ENCODE results near the gene MIEF1. TPM values are rescaled to one million over a fixed set of nuclear protein-coding genes. Genes with fewer than 3 reads are reported as not detected.

Gene MIEF1
- polyA plus RNA-seq, 3 donors, result 7.8 to 25.7 (median 9.9) TPM

DNA sequence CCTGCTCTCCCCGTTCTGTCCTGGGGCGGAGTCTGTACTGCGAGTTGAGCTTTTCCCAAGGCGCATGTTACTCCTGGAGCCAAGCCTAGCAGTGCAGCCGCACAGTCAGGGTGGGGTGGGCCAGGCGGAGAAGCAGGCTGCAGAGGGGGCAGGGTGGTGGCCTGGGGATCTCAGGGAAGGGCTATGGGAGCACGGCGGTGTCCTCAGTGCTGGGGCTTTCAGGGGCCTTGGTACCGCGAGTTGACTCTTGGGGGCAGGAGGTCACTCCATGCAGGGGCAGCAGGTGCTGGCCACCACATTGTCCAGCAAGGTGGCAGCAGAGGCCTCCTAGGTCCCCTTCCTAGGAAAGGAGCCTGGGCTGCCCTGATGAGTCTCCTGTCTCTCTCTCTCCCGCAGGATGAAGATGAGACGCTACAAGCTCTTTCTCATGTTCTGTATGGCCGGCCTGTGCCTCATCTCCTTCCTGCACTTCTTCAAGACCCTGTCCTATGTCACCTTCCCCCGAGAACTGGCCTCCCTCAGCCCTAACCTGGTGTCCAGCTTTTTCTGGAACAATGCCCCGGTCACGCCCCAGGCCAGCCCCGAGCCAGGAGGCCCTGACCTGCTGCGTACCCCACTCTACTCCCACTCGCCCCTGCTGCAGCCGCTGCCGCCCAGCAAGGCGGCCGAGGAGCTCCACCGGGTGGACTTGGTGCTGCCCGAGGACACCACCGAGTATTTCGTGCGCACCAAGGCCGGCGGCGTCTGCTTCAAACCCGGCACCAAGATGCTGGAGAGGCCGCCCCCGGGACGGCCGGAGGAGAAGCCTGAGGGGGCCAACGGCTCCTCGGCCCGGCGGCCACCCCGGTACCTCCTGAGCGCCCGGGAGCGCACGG, 14.9 kb upstream of the MIEF1 start:
- 85 to 89% (median 86%) methylated on average over 44 to 45 of the region's 45 CpGs for WGBS, 3 donors
- no peak overlapping the region for H3K27ac ChIP-seq (ENCODE audit: low read depth, low read length)

- 95 to 97% (median 96%) methylated on average over 70 of the region's 70 CpGs for WGBS, 3 donors
- no peak overlapping the region for H3K27ac ChIP-seq (ENCODE audit: low read depth, low read length)
Observed at GRCh38 chr22:39487826-39488520, 14.1 kb upstream of the MIEF1 start.

- H3K27ac ChIP-seq (ENCODE audit: low read depth, low read length), result no peak overlapping the region
- 92 to 95% (median 95%) methylated on average over 27 to 39 of the region's 39 CpGs for WGBS, 3 donors
Observed at GRCh38 chr22:39488563-39489083, 13.5 kb upstream of the MIEF1 start.

- WGBS, 3 donors, result 77 to 83% (median 82%) methylated on average over 17 of the region's 17 CpGs
- no peak overlapping the region for H3K27ac ChIP-seq (ENCODE audit: low read depth, low read length)
Observed at GRCh38 chr22:39489094-39490068, 12.7 kb upstream of the MIEF1 start.

DNA sequence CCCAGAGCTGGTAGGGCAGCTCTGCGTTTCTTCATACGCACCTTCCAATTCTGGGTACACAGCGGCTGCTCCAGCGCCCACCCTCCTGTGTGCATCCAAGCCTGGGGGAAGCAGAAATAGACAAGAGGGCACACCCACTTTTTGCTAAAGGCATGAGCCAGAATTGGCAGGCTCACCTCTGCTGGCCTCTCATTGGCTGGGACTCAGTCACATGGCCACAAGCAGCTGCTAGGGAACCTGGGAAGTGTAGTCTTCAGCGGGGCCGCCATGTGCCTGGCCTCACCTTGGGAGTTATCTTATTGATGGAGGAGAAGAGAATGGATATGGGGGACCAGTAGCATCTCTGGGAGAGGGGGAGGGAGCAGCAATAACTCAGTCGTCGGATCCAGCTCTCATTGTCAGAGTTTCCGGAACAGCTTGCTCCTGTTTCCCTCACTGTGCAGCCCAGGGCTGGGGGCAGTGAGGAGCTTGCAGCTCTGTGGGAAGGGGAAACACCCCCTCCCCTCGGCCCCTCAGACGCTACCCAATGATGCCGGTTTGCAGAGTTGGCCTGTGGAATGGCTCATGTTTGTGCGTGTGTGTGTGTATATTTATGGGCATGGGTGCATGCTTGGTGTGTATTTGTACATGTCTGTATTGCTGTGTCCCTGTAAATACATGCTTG, 11.8 kb upstream of the MIEF1 start:
- no peak overlapping the region for H3K27ac ChIP-seq (ENCODE audit: low read depth, low read length)
- WGBS, 3 donors, result 38 to 55% (median 45%) methylated on average over 13 of the region's 13 CpGs

DNA sequence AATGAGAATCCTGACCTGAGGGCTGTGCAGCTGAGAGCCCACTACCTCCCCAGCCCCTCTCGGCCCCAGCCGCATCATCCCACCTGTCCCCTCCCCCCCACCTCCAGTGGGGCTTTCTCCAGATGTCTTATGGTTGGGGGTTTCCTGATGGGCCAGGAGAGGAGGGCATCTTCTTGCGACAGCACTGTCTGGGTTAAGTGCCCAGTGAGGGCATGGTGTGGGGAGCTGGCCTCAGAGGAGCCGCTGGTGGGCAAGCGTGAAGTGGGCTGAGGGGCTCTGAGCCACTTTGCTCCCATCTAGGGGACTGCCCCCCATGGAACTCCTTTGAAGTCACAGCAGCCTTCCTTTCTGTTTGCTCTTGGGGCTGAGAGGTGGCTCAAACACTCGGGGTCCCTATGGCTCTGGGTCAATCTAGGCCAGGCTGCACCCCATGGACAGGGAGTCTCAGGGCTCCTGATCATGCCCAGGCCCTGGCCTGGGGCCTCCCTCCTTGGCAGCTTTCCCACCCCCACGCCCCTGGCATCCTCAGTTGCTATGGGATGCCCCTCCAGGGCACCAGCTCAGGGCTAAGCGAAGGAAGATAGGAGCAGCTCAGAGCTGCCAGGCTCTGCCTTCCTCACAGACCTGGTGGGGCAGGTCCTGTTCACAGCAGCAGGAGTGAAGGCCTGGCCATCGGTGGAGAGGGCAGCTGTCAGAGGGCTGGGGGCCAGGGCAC, 11.0 kb upstream of the MIEF1 start:
- H3K27ac ChIP-seq (ENCODE audit: low read depth, low read length), result no peak overlapping the region
- 74 to 84% (median 82%) methylated on average over 9 of the region's 9 CpGs for WGBS, 3 donors

GRCh38 chr22:39491696-39492095, 10.4 kb upstream of the MIEF1 start:
- 83 to 90% (median 85%) methylated on average over 6 of the region's 6 CpGs for WGBS, 3 donors
- no peak overlapping the region for H3K27ac ChIP-seq (ENCODE audit: low read depth, low read length)

DNA sequence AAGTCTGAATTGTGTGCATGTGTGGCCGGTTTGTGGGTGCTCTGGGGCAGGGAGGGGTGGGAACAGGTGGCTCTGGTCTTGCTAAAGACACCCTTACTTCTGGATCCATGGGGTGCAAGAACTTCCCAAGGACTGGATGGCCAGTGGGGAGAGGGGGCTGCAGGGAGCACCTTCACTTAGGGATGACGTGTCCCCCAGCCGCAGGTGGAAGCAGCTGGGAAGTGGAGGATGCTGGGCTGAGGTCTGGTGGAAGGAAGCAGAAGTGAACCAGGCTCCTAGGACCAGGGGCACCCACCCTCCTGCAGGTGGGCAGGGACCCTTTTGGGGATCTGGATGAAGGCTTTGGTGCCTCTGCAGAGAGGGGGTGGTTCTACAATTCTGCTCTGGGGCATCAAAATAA, 9.9 kb upstream of the MIEF1 start:
- no peak overlapping the region for H3K27ac ChIP-seq (ENCODE audit: low read depth, low read length)
- 64 to 75% (median 66%) methylated on average over 3 of the region's 3 CpGs for WGBS, 3 donors

DNA sequence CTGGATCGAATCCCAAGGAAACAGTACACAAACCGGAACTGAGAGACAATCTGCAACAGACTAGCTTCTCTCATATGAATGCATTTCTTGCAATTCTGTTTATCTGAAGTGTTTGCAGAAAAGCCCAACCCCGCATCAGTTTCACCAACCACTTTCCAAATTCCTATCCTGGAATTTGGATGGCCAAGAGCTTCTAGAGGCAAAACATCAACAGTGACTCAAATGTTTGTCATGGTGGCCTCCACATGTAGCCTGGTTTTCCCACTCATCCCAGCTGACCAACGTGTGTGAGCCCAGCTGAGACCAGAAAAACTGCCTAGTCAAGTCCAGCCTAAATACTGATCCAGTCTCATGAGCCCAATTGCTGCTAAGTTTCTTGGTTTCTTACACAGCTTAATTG, 8.3 kb upstream of the MIEF1 start:
- 51 to 69% (median 63%) methylated on average over 4 of the region's 4 CpGs for WGBS, 3 donors
- H3K27ac ChIP-seq (ENCODE audit: low read depth, low read length), result no peak overlapping the region

DNA sequence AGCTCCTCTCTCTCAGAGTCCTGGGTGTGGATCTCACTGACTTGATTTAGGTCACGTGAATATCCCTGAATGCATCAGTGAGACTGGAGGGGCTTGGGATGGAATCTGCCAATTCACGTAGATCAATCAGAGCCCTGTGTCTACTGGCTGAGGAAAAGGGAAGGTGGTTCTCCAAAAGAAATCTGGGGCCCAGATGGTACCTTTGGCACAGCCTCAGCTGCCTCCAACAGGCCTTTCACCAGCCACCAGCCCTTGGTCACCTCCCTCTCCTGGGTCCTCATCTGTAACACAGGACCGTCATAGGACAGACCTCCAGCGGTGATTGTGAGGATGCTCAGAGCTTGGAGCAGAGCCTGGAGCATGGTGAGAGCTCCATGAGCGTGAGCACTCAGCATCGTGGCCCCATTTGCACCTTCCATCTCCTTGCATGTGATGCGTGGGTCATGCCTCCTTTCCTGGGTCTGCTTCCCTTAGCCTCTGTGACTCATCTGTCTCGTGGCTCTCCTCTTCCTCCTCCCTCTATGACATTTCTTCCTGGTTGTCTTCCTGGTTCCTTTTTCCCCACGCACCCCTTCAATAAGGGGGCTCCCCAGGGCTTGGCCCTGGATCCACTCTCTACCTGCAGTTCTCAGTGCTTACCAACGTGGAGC, 7.5 kb upstream of the MIEF1 start:
- 69 to 79% (median 76%) methylated on average over 10 of the region's 10 CpGs for WGBS, 3 donors
- no peak overlapping the region for H3K27ac ChIP-seq (ENCODE audit: low read depth, low read length)

DNA sequence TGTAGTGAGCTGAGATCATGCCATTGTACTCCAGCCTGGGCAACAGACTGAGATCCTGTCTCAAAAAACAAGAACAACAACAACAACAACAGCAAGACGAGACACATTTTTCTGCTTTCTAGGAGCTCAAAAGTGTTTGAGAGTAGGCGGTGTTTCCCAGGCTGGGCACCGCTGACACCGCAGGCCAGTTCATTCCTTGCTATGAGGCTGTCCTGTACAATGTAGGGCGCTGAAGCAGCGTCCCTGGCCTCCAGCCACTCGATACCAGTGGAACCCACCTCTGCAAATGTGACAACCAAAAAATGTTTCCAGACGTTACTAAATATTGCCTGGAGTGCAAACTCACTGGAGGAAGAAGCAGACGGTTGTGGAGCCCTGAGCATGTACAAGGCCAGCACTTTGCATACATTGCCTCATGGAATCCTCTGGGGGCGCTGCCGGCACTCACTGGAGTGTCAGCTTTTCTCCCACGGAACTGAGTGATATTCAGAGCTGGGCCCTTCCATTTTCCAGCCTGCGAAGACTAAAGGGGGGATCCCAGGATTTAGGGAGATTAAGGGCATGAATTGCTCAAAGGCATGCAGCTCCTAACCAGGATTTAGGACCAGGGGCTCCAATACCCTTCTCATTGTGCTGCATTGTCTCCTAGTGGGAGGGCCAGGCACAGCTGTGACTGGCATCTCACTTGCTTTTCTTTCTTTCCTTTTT, 5.8 kb upstream of the MIEF1 start:
- 33 to 42% (median 40%) methylated on average over 13 of the region's 13 CpGs for WGBS, 3 donors
- no peak overlapping the region for H3K27ac ChIP-seq (ENCODE audit: low read depth, low read length)

GRCh38 chr22:39497429-39497828, 4.7 kb upstream of the MIEF1 start:
- WGBS, 3 donors, result 72 to 81% (median 76%) methylated on average over 8 of the region's 8 CpGs
- H3K27ac ChIP-seq (ENCODE audit: low read depth, low read length), result no peak overlapping the region

DNA sequence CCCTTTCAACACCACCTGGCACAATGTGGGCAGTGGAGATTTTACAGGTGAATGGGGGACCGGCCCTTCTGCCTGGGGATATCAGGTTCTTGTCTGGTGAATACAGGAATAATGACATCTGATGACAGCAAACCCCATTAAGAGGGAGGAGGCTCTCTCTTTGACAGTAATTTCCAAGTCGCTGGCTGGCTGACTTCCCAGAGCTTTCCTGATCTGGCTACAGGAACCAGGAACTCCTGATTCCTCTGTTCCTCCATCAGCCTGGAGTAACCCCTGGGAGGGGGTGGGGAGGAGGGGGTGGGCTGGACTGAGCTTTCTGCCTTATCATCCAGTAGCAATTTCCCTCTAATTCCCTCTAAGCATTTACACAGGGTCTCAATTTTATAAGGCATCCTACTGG, 3.7 kb upstream of the MIEF1 start:
- 50 to 55% (median 51%) methylated on average over 2 of the region's 2 CpGs for WGBS, 3 donors

DNA sequence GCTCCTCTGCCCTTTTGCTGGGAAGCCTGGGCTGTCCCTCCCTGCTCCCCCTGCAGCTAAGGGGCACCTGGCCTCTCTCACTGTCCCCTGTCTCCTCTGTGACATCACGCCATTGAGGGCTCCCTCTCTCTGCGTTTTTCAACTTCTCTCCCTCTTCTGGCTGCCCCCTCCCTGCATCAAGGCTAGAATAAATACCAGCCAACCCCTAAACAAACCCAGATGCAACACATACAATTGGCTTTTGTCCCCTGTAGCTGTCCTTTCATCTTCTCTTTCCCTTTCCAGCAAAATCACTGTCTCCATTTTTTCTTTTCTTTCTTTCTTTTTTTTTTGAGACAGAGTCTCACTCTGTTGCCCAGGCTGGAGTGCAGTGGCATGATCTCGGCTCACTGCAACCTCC, 3.3 kb upstream of the MIEF1 start:
- 47 to 60% (median 53%) methylated on average over 2 to 3 of the region's 3 CpGs for WGBS, 3 donors
- no peak overlapping the region for H3K27ac ChIP-seq (ENCODE audit: low read depth, low read length)

More for the DNA sequence above, 3.7 kb upstream of the MIEF1 start:
- no peak overlapping the region for H3K27ac ChIP-seq (ENCODE audit: low read depth, low read length)

DNA sequence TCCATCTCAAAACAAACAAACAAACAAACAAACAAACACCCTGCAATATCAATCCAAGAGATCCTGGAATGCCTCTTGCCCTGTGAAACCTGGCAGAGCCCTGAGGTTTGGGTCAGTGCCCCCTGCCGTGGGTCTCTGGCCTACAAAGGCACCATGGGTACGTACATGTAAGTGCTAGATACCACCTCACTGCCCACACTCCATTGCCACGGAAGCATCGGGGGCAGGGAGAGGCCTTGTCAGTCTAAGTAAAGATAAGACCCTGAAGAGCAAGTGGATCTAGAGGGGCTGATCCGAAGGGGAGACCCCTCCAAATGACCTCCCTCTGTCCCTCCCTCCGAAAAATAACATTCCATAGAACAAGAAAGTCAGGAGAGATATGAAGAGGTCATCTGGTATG, 2.0 kb upstream of the MIEF1 start:
- H3K27ac ChIP-seq (ENCODE audit: low read depth, low read length), result no peak overlapping the region

GRCh38 chr22:39501644-39502108, 414 bp upstream of the MIEF1 start:
- 16 to 35% (median 34%) methylated on average over 13 of the region's 13 CpGs for WGBS, 3 donors
- no peak overlapping the region for H3K27ac ChIP-seq (ENCODE audit: low read depth, low read length)

More for the DNA sequence above, 2.0 kb upstream of the MIEF1 start:
- 81 to 89% (median 83%) methylated on average over 6 of the region's 6 CpGs for WGBS, 3 donors

All from adipose tissue (tissue), 3 donors.